ENCODE measurements around the gene UBE2B. TPM values are rescaled to one million over a fixed set of nuclear protein-coding genes. Genes with fewer than 3 reads are reported as not detected.

Gene UBE2B
- total RNA-seq, 4 donors from 2014 or later: 61.6 to 124 (median 69.2) TPM

- TF ChIP-seq POLR2A (IDR thresholded peaks at IDR 0.05) (no peak), CTCF (IDR thresholded peaks at IDR 0.05) (no peak), EP300 (IDR thresholded peaks at IDR 0.05) (no peak)
- no peak for DNase-seq (ENCODE audit: low spot score in 2 of 2)
- 50 to 56% methylated on average over 9 of the region's 9 CpGs for WGBS, 2 donors
These were observed 56.2 kb downstream of the UBE2B start for GRCh38 chr5:134427540-134428041.

GRCh38 chr5:134430001-134430569, 58.7 kb downstream of the UBE2B start:
- TF ChIP-seq POLR2A (IDR thresholded peaks at IDR 0.05): no peak
- no peak for TF ChIP-seq CTCF (IDR thresholded peaks at IDR 0.05)
- TF ChIP-seq EP300 (IDR thresholded peaks at IDR 0.05): no peak
- peaks cover 0 to 3% of the 10 kb centered on the region in 2 donors for H3K27me3 ChIP-seq
- H3K36me3 ChIP-seq: no peaks in the 10 kb centered on the region
- no peak overlapping the region for H3K4me3 ChIP-seq
- DNase-seq (ENCODE audit: low spot score in 2 of 2): no peak
- no peak overlapping the region for H3K27ac ChIP-seq
- 48 to 52% methylated on average over 5 of the region's 5 CpGs for WGBS, 2 donors
- no peaks in the 10 kb centered on the region for H3K9me3 ChIP-seq
- no peaks in the 10 kb centered on the region for H3K4me1 ChIP-seq

More at GRCh38 chr5:134427540-134428041, 56.2 kb downstream of the UBE2B start:
- no peak overlapping the region for H3K4me3 ChIP-seq
- H3K9me3 ChIP-seq: no peaks in the 10 kb centered on the region
- peaks cover 0 to 3% of the 10 kb centered on the region in 2 donors for H3K27me3 ChIP-seq
- no peak overlapping the region for H3K27ac ChIP-seq
- no peaks in the 10 kb centered on the region for H3K4me1 ChIP-seq
- no peaks in the 10 kb centered on the region for H3K36me3 ChIP-seq

- H3K9me3 ChIP-seq: no peaks in the 10 kb centered on the region
- H3K4me1 ChIP-seq: peaks cover 0 to 10% (median 9%) of the 10 kb centered on the region in 4 donors
- TF ChIP-seq CTCF (IDR thresholded peaks at IDR 0.05) (no peak), POLR2A (IDR thresholded peaks at IDR 0.05) (no peak), EP300 (IDR thresholded peaks at IDR 0.05) (no peak)
- no peak overlapping the region for H3K27ac ChIP-seq
- H3K4me3 ChIP-seq: no peak overlapping the region
- H3K36me3 ChIP-seq: no peaks in the 10 kb centered on the region
- no peak for DNase-seq (ENCODE audit: low spot score in 2 of 2)
- 81 to 89% methylated on average over 4 of the region's 4 CpGs for WGBS, 2 donors
- peaks cover 0 to 3% of the 10 kb centered on the region in 2 donors for H3K27me3 ChIP-seq
These were observed 60.8 kb downstream of the UBE2B start for GRCh38 chr5:134432174-134432573.

- no peak overlapping the region for H3K4me3 ChIP-seq
- TF ChIP-seq EP300 (IDR thresholded peaks at IDR 0.05) (no peak), POLR2A (IDR thresholded peaks at IDR 0.05) (no peak), CTCF (IDR thresholded peaks at IDR 0.05) (no peak)
- no peaks in the 10 kb centered on the region for H3K27me3 ChIP-seq
- no peaks in the 10 kb centered on the region for H3K36me3 ChIP-seq
- no peak for DNase-seq (ENCODE audit: low spot score in 2 of 2)
- H3K4me1 ChIP-seq: peaks cover 0 to 17% (median 15%) of the 10 kb centered on the region in 4 donors
- 64 to 66% methylated on average over 14 of the region's 14 CpGs for WGBS, 2 donors
- no peak overlapping the region for H3K27ac ChIP-seq
- no peaks in the 10 kb centered on the region for H3K9me3 ChIP-seq
These were observed 61.4 kb downstream of the UBE2B start for GRCh38 chr5:134432677-134433359.

DNA sequence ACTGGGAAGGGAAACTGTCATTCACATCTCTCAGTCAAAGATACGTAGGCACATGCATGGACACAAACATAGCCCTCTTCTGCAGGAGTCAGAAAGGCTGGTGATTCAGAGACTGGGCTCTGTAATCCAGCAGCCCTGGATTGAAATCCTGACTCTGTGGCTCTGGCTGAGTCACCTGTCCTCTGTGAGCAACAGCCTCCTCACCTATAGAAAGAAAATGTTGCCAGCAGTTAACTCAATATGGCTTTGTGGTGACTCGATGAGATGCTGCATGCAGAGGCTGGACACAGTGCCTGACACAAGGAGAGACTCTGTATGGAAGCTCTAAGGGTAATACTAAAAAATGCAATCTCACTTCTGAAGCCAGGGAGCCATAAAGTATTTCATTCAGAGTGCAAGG, 64.2 kb downstream of the UBE2B start:
- 71 to 83% methylated on average over 2 of the region's 2 CpGs for WGBS, 2 donors
- DNase-seq (ENCODE audit: low spot score in 2 of 2): no peak
- H3K4me1 ChIP-seq: peaks cover 0 to 38% (median 32%) of the 10 kb centered on the region in 4 donors
- no peak overlapping the region for H3K4me3 ChIP-seq
- TF ChIP-seq CTCF (IDR thresholded peaks at IDR 0.05): no peak
- TF ChIP-seq EP300 (IDR thresholded peaks at IDR 0.05): no peak
- TF ChIP-seq POLR2A (IDR thresholded peaks at IDR 0.05): no peak
- no peak overlapping the region for H3K27ac ChIP-seq
- H3K36me3 ChIP-seq: no peaks in the 10 kb centered on the region
- no peaks in the 10 kb centered on the region for H3K27me3 ChIP-seq
- H3K9me3 ChIP-seq: no peaks in the 10 kb centered on the region

Measured in tibial nerve (tissue), 4 donors.